Non-pigmented ciliary epithelial cell (primary cell): ENCODE results near the gene NCAPH2.
A peak's percentile ranks its signal among the peaks of the same experiment; 100 is the strongest.

Source experiments
- DNase-seq: peaks from one replicate; pipeline ENCODE4 v3.0.0-alpha.2; 2010; ENCODE audit warnings: low read depth

The NCAPH2 gene

DNA sequence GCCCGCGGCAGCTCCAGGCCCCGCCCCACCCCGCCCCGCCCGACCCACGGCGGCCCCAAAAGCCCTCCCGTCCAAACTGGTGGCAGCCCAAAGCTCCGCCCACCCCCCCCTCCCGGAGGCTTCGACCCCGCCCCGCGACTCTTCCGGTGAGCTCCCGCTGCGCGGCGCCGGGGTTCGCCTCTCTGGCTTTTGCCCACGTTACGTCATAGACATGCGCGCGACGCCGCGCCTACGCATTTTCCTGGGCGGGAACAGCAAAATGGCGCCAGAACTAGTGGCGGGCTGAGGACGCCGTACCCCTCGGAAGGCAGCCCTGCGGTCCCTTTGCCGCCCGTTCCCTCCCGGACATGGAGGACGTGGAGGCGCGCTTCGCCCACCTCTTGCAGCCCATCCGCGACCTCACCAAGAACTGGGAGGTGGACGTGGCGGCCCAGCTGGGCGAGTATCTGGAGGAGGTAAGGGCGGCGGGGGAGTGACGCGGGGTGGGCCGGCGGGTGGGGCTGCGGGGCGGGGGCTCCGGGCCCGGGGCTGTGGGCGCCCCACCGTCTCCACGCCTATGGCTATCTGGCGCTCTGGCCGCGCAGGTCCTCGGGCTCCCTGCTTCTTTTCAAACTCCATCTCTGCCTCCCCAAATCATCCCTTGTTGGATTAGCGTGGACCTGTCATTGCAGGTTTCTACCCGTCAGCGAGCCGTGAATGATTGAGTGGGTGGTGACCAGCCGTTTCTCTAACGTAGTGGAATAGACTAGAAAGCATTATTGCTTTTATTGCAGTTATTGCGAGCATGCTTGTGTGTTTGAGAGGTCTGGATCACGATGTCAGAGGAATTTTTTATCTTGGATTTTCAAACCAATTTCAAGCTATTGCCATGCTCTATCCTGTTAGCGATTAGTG is at the start of gene NCAPH2:
NCAPH2 (plus strand) TSS at position 234 of the 894 bp plus-strand sequence; CDS start at position 348, 114 bp downstream.
- DNase-seq = peak; percentile 72

DNA sequence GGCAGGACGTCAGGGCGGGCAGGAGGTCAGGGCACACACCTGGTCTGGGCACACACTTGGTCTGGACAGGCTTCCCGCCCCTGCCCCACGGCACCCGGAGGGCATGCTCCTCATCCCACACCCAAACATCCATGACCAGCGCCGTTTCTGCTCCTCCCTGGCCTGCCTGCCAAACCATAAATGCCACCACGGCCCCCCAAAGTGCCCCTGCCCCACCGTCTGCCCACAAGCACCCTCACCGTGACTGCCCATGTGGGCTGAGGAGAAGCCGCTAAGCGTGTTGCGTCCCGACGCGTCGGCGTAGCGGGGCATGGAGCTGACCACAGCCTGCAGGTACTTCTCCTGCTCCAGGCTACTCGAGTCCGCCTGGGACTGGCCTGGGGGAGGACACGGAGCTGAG is 49.0 kb upstream of the NCAPH2 start:
- no peak for DNase-seq

DNA sequence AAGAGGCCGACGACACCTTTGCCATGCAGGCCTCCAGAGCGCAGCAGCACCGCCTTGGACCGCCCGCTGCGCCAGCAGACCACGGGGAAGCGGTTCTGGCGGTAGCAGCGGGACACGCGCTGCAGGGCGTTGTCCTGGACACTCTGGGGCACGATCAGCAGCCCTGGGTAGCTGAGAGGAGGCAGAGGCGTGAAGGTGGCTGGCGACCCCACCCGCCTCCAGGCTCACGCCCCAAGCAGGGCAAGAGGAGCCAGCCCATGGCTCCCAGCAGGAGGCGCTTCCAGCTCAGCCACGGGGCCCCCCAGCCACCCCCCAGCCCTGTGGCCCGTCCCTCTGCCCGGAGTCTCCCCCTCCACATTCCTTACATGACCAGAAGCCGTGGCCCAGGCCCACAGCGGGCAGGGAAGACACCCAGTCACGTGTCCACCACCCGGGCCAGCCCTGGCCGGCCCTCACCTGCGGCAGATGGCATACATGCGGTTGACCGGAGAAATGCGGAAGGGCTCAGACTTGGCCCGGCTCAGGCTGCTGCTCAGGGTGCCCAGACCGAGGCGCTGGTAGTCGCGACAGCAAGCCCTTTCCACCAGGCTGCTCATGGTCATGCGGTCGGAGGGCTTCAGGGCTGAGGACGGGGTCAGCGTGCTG is 48.4 kb upstream of the NCAPH2 start:
- DNase-seq = no peak

GRCh38 chr22:50460938-50461337 is 47.1 kb upstream of the NCAPH2 start:
- no peak for DNase-seq

- DNase-seq = no peak
Observed at GRCh38 chr22:50461536-50461935, 46.5 kb upstream of the NCAPH2 start.

GRCh38 chr22:50461979-50462540 is 46.0 kb upstream of the NCAPH2 start:
- no peak for DNase-seq

DNA sequence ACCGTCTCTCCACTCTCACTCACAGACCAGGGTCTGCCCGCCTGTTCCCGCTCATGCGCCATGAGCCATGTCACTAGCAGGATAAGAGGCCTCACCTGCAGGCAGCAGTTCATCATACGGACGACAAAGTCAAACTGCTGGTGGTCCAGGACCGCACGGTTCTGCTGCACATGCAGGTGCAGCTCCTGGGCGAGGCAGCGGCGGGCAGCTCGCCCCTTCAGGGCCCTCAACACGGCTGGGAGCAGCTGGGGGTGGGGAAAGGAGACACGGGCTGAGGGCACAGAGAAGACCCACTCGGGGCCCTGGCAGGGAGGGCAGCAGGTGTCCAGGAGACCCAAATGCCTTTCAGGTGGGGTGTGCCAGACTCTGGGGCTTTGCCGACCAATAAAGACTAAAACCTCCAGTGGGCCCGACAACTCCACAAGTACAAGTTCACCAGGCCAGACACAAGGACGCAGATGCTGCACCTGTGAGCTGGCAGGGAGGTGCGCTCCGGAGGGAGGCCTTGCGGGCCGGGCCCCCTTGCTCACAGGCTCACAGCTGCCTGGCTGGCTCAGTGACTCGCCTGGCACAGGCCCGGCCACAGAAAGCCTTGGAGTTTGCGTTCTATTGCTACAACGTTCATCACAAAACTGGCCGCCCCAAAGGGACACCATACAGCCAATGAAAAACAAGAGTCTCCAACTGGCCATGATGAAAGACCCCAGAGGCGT is 44.7 kb upstream of the NCAPH2 start:
- no peak for DNase-seq

DNA sequence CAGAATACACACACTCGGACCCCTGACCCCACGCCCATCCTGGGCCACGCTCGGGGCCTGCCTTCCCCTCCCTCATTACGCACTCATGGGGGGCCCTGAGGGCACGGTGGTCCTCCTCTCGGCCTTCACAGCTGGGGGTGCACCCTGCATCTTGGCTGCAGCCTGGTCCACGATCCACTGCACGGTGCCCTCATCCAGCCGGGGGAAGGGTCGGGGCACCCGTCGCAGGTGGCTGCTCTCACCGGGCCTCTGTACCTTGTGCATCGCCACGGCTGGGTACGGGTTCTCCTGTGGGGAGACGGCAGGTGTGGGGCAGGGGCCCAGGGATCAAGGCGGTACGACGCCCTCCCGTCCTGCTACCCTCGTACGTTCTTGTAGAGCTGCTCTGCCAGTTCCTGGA is 43.6 kb upstream of the NCAPH2 start:
- no peak for DNase-seq

GRCh38 chr22:50465066-50465930 is 42.7 kb upstream of the NCAPH2 start:
- DNase-seq = no peak

GRCh38 chr22:50467341-50467740 is 40.7 kb upstream of the NCAPH2 start:
- no peak for DNase-seq

DNA sequence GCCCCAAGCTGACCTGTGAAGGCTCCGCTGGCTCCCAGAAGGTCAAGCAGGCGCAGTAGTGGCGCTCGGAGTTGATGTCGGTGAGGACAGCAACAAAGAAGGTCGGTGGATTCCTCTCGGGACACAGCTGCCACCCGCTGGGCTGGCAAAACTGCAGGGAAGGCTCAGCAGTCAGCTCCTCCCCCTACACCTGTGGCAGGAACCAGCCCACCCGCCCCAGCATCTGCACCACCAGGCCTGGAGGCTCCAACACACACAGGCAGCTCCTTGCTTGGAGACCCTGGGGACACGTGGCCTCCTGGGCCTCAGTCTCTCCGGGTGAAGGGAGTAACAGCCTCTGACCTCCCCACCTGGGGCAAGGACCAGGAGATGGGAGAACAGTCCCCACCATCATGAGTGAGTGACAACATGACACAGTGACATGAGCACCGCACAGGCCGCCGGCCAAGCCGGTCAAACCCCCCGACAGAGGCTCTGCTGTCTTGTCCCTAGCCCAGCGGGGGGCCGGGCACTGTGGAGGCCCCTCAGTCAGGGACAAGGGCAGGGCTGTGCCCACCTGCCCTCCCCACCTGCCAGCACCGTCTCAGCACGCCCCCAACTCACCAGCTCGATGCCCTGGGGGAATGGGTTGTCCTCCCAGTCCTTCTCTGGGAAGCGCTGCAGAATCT is 40.1 kb upstream of the NCAPH2 start:
- DNase-seq = no peak

GRCh38 chr22:50468626-50469025 is 39.4 kb upstream of the NCAPH2 start:
- no peak for DNase-seq

DNA sequence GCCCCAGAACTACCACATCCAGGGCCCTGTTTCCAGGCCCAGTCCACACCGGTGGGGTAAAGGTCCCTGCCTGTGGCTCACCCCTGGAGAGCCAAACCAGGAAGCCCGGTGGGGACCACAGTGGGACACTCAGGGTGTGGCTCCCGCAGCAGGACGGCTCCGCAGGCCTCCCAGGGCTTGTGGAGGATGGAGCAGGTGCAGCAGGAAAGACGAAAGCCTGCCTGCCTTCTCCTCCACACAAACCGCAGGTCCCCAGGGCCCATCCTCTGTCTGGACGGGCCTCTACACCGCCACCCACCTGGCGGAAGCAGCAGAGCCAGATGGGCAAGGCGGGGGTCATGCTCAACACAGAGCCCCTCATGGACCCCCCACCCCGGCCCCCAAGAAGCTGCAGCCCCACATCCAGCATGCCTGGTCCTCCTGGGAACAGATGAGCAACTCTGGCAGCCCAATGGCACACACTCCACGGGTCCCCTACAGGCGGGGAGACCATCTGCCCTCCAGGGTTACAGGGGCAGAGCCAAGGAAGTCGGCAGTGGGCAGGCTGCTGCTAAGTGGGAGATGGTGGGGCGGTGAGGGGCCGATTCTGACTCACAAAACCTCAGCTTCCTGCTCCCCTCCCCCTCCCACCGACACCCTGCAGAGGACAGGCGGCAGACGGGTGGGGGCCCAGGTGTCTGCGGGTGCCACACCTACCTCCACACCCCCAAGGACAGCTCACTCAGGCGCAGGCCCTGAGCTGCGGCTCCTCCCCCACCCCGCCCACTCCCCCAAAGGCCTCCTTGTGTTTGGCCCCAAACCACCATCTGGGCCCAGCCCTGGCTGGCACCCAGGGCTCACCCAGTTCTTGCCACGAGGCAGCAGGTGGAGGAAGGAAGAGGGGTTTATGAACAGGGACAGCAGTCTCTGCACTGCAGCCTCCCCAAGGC is 38.4 kb upstream of the NCAPH2 start:
- DNase-seq = no peak

DNA sequence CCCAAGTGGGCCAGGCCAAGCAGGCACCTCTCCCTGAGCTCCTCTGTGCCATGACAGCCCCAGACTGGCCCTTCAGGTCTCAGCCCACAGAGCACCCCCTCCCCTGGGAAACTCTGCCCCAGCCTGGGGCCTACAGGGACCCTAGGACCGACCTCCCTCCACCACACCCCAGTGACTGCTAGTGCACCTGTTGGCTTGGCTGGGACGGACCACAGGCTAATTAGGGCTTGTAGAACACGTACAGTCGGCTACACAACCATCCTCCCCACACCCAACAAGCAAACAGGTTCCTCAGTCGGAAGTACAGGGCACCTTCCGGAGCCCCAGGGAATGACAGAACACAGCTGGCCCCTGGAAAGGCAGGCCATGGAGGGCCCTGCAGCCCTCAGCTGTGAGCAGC is 37.5 kb upstream of the NCAPH2 start:
- no peak for DNase-seq

DNA sequence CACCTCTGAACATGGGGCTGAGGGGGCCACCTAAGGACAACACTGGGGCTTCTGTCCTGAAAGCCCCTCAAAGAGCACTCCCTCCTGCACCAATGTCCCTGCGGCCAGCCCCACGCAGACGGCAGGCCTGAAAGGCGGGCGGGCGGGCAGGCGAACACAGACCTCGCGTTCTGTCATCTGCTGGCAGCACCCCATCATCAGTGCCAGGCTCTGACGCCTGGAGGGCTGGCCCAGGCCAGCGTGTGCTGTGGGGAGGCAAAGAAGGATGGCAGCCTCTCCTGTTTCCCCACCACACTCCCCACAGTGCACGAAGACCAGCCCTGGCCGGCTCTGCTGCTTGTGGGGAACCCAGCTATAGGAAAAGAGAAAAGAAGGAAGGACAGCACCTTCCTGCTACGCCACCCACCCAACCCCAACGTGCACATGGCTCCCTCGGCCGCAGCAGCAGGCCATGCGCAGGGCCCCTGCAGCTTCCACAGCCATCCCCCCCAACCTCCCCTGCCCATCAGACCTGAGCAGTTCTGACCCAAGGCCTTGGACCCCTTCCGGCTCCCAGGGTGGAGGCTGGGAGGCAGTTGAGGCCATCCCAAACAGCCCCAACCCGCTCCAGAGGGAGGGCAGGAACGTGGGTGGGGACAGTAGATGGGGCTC is 36.7 kb upstream of the NCAPH2 start:
- DNase-seq = no peak

- no peak for DNase-seq
Observed at GRCh38 chr22:50471962-50472361, 36.1 kb upstream of the NCAPH2 start.

DNA sequence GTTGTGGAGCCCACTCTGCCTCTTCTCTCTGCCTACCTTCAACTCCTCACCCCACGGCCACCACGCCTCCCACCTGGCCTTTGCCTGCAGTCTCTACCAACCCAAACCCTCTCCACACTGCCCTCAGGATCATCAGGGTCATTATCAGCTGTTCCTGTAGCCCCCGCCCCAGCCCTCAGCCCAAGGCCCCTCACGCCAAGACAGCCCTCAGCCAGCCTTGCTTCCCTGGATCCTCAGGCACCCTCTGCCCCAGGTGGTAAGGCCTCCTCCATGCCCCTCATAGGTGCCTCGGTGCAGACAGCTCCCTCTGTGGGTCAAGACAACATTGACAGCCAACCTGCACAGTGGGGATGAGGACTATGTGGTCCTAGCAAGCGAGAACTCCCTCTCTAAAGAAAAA is 34.9 kb upstream of the NCAPH2 start:
- DNase-seq = no peak

- DNase-seq = peak; percentile 13
Observed at GRCh38 chr22:50473855-50474671, 34.0 kb upstream of the NCAPH2 start.
